Measurements from ENCODE around the gene PANX2. TPM values are rescaled to one million over a fixed set of nuclear protein-coding genes. Genes with fewer than 3 reads are reported as not detected.

The PANX2 gene
- total RNA-seq, 2 donors from 2014 or later: 0.67 to 1.7 TPM

DNA sequence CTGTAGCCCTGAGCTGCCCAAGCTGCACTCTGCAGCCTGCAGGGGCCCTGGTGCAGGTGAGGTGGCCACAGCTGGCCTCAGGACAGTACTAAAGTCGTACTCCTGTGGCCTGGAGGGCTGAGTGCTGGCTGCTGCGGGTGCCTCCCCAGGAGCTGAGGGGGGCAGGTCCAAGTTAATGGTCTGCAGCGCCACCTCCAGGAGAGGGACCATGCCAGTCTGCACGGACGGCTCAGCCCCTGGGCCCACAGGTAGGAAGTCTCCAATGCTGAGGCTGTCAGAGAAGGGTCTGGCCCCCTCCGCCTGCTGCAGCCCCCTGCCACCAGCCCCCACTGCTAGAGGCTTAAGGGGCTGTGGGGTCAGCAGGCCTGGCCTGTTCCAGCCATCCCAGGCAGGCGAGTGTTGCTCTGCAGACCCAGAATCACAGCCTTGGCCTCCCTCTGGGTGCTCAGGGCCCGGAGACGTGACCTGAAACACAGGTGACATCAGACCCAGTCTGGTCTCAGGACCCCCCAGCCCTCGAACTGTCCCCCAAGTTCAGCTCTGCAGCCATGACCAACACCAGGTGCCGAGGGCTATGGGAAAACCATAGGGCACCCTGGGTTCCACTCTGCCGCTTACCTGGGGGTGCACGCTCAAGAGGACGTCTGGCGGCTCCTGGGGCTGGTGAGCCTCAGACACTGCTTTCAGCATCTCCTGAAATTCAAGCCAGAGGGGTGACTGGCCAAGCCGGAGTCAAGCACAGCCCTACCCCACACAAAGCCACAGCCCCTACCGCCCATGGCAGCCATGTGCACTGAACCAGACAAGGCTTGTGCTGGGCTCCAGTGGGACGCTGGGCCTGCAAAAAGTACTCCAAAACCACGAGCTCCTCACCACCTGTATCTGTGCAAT, 51.1 kb downstream of the PANX2 start:
- Histone ChIP-seq H3K27ac (no peak overlapping the region), H3K27me3 (no peaks in the 10 kb centered on the region), H3K9me3 (no peaks in the 10 kb centered on the region), H3K4me1 (peaks cover 0 to 4% of the 10 kb centered on the region in 2 donors), H3K36me3 (peaks cover 86% of the 10 kb centered on the region), H3K4me3 (no peak overlapping the region)
- no peak for DNase-seq (ENCODE audit: low spot score)
- TF ChIP-seq, protein P1, sequence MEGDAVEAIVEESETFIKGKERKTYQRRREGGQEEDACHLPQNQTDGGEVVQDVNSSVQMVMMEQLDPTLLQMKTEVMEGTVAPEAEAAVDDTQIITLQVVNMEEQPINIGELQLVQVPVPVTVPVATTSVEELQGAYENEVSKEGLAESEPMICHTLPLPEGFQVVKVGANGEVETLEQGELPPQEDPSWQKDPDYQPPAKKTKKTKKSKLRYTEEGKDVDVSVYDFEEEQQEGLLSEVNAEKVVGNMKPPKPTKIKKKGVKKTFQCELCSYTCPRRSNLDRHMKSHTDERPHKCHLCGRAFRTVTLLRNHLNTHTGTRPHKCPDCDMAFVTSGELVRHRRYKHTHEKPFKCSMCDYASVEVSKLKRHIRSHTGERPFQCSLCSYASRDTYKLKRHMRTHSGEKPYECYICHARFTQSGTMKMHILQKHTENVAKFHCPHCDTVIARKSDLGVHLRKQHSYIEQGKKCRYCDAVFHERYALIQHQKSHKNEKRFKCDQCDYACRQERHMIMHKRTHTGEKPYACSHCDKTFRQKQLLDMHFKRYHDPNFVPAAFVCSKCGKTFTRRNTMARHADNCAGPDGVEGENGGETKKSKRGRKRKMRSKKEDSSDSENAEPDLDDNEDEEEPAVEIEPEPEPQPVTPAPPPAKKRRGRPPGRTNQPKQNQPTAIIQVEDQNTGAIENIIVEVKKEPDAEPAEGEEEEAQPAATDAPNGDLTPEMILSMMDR (IDR thresholded peaks at IDR 0.05): no peak

DNA sequence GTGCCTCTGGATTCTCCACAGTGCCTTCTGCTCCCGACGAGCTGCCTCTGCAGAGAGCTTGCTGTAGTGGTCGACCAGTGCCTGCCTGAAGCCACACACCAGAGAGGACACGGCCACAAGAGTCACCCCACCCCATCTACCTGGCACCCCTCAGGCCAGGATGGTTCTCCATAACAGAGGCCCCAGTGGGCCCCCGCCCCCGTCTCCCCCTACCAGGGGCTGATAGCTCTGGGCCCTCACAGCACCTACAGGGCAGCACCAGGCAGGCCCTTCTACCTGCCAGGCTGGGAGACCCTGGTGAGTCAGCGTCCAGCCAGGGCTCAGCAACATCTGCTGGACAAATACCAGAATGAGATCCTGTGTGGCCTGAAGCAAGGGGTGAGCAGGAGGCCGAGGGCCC, 52.0 kb downstream of the PANX2 start:
- H3K4me3 ChIP-seq: no peak overlapping the region
- H3K4me1 ChIP-seq: peaks cover 0 to 4% of the 10 kb centered on the region in 2 donors
- H3K27ac ChIP-seq: no peak overlapping the region
- H3K9me3 ChIP-seq: no peaks in the 10 kb centered on the region
- no peaks in the 10 kb centered on the region for H3K27me3 ChIP-seq
- TF ChIP-seq, protein P1 (IDR thresholded peaks at IDR 0.05): no peak
- DNase-seq (ENCODE audit: low spot score): no peak
- H3K36me3 ChIP-seq: peaks cover 82% of the 10 kb centered on the region

DNA sequence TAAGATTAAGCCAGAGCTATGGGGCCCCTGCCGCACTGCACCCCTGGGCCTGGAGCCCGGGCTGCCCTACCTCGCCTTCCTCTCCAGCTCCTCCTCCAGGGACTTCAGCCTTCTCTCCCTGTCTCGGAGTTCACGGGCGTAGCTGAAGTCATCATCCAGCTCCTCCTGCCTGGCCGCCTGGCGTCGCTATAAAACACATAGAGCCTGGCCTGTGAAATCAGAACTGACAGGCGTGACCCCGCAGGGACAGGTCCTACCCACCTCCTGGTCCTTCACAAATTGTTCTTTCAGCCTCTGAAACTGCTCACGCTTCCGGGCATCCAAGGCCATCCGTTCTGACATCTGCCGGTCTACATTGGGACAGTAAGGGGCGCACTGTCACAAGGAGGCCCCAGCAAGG, 53.5 kb downstream of the PANX2 start:
- DNase-seq (ENCODE audit: low spot score): no peak
- H3K9me3 ChIP-seq: no peaks in the 10 kb centered on the region
- H3K4me3 ChIP-seq: no peak overlapping the region
- H3K36me3 ChIP-seq: peaks cover 78% of the 10 kb centered on the region
- no peaks in the 10 kb centered on the region for H3K27me3 ChIP-seq
- TF ChIP-seq, protein P1 (IDR thresholded peaks at IDR 0.05): no peak
- no peak overlapping the region for H3K27ac ChIP-seq
- peaks cover 0 to 4% of the 10 kb centered on the region in 2 donors for H3K4me1 ChIP-seq

DNA sequence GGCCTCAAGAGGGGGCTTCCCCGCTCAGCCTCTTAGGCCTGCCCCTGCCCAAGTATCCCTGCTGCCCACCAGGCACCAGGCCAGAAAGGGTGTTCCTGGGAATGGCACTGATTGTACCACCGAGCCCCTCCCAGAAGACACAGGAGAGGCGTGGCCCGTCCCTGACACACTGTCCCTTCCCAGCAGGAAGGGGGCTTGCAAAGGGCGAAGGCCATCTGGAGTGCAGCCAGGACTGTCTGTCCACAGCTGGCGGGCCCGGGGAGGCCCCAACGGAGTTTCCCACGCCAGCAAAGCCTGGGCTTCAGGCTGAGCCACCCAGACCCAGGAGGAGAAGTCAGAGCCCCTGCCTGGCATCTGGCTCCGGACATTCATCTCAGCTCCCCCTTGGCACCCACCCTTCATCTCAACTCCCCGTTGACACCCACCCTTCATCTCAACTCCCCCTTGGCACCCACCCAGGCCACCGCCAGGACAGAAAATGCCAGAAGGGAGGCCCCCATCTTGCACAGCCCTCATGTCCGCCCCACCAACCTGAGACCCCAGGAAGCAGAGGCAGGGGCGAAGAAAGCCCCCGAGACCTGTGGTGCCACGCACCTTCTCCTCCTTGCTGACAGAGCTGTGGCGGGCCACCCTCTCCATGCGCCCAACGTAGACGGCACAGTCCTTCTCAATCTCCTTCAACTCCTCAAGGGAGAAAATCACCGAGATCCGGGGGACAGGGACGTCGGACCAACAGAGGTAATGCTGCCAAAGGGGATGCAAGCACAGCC, 54.9 kb downstream of the PANX2 start:
- H3K4me3 ChIP-seq: no peak overlapping the region

DNA sequence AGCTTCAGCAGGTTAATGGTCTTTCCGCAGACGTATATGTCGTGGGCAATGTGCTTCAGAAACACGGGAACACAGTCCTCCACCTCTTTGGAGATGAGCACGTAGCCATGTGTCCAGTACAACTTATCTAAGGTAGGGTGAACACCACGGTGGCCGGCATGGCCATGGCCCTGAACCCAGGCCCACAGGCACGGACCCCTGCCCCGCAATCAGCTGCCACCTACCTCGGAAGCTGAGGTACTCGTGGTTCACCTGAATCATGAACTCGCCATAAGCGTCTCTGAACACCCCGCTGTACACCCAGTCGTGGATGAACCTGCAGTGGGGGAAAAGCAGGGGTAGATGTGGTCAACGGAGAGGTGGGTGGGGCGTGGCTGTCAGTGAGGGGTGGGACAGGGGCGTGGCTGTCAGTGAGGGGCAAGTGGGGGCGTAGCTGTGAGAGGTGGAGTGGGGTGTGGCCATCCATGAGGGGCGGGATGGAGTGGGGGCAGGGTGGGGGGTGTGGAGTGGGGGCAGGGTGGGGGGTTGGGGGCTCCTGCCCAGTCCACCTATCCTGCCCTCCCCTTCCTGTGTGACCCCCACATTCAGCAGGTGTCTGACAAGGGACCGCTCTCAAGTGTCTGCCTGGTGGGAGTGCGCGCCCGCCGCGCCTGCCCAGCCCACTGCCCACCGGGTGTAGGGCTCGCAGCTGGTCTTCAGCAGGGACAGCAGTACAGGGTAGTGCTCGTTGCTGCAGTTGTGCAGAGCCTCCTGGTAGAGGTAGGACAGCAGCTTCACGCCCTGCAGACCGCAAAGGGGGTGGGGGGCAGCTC, 55.7 kb downstream of the PANX2 start:
- Histone ChIP-seq H3K9me3 (no peaks in the 10 kb centered on the region), H3K27me3 (no peaks in the 10 kb centered on the region), H3K4me3 (no peak overlapping the region), H3K36me3 (peaks cover 68% of the 10 kb centered on the region), H3K27ac (no peak overlapping the region), H3K4me1 (no peaks in the 10 kb centered on the region)
- DNase-seq (ENCODE audit: low spot score): no peak
- TF ChIP-seq, protein P1 (IDR thresholded peaks at IDR 0.05): no peak

More for the DNA sequence above, 54.9 kb downstream of the PANX2 start:
- Histone ChIP-seq H3K9me3 (no peaks in the 10 kb centered on the region), H3K4me1 (no peaks in the 10 kb centered on the region), H3K36me3 (peaks cover 77% of the 10 kb centered on the region), H3K27me3 (no peaks in the 10 kb centered on the region), H3K27ac (no peak overlapping the region)
- TF ChIP-seq, protein P1 (IDR thresholded peaks at IDR 0.05): no peak
- DNase-seq (ENCODE audit: low spot score): no peak

Measured in right atrium auricular region (tissue), 2 donors.